Body of pancreas (tissue), 4 donors: Measurements from ENCODE around the gene CREB5. TPM values are rescaled to one million over a fixed set of nuclear protein-coding genes. Genes with fewer than 3 reads are reported as not detected.

Experiments
- ATAC-seq: fragments of 150-250 bp; one replicate; pipeline ENCODE4 v1.9.1; 2016
- DNase-seq, 4 donors: peaks; one replicate each; pipeline ENCODE4 v3.0.0-alpha.2; 2019
- H3K27ac ChIP-seq, 4 donors: fragments of 200-600 bp; sonication (generic); 1 replicate in 3 of 4; 2 replicates in 1 of 4; pipeline versions ENCODE4 v1.5.1 to v1.6.1; 2016 to 2019; ENCODE audit warnings: mild to moderate bottlenecking in 1 of 4, mixed read lengths in 1 of 4, moderate library complexity in 1 of 4
- H3K27me3 ChIP-seq, 2 donors: fragments of 200-600 bp; sonication (generic); one replicate each; pipeline ENCODE4 v1.6.0; 2016; ENCODE audit warnings: mild to moderate bottlenecking in 1 of 2
- H3K36me3 ChIP-seq, 2 donors: fragments of 200-600 bp; sonication (generic); replicated peaks in 1 of 2; 2 replicates each; pipeline ENCODE4 v1.5.1; 2016; ENCODE audit warnings: low read depth in 2 of 2; ENCODE audit not compliant: insufficient read depth in 1 of 2
- H3K4me1 ChIP-seq: fragments of 200-600 bp; sonication (generic); one replicate; pipeline ENCODE4 v1.6.0; 2016
- H3K4me3 ChIP-seq, 2 donors: fragments of 200-600 bp; sonication (generic); 1 replicate in 1 of 2; 2 replicates in 1 of 2; pipeline ENCODE4 v1.5.1; 2016 to 2019
- H3K9me3 ChIP-seq, 3 donors: fragments of 200-600 bp; sonication (generic); 1 replicate in 2 of 3; 2 replicates in 1 of 3; pipeline ENCODE4 v1.5.1; 2016
- CTCF ChIP-seq, 7 experiments: fragments of 450-650 bp in 4 of 7; fragments of 200-600 bp in 3 of 7; sonication (generic) in 3 of 7; IDR thresholded peaks; one replicate each; pipeline ENCODE4 v1.5.1; 2016 to 2019; ENCODE audit warnings: antibody characterized with exemption in 7 of 7
- POLR2A ChIP-seq, 3 donors: fragments of 450-650 bp; IDR thresholded peaks; one replicate each; pipeline ENCODE4 v1.6.1; 2016; ENCODE audit warnings: antibody characterized with exemption in 3 of 3, mild to moderate bottlenecking in 2 of 3
- WGBS, 2 donors: methylation state at CpG; one replicate each; pipeline ENCODE4 v1.1.5; 2017; 5-methylcytosine and 5-hydroxymethylcytosine counted together
- intact Hi-C: fragments of 100-400 bp; cut with DNase I; formaldehyde crosslinking; loops from one replicate; pipeline ENCODE4 v1.15.1; 2023
- total RNA-seq, 2 donors: library from RNA; depleted of rRNA; stranded (reverse); fragments of >200 nt; gene quantifications; one replicate each; pipeline ENCODE4 v1.1.0, GENCODE V29; 2016

CREB5 gene
- total RNA-seq, 2 donors from 2014 or later = 10.4 to 25.7 TPM

- intact Hi-C loops = no loop called here
- Histone ChIP-seq H3K9me3 (no peaks in the 10 kb centered on the region), H3K27me3 (peaks cover 0 to 4% of the 10 kb centered on the region in 2 donors)
These were observed 169.9 kb downstream of the CREB5 start for GRCh38 chr7:28582226-28582625.

GRCh38 chr7:28584235-28584634 lies 171.9 kb downstream of the CREB5 start:
- Histone ChIP-seq H3K9me3 (no peaks in the 10 kb centered on the region), H3K27ac (no peak overlapping the region), H3K27me3 (no peaks in the 10 kb centered on the region), H3K4me1 (no peaks in the 10 kb centered on the region), H3K36me3 (no peaks in the 10 kb centered on the region), H3K4me3 (no peak overlapping the region)
- WGBS, 2 donors = 68 to 83% methylated on average over 4 of the region's 4 CpGs
- DNase-seq = no peak
- TF ChIP-seq POLR2A (IDR thresholded peaks at IDR 0.05) = no peak
- no peak for TF ChIP-seq CTCF (IDR thresholded peaks at IDR 0.05)
- no peak for ATAC-seq
- intact Hi-C loops = no loop called here

More at GRCh38 chr7:28582226-28582625, 169.9 kb downstream of the CREB5 start:
- Histone ChIP-seq H3K4me3 (no peak overlapping the region), H3K4me1 (no peaks in the 10 kb centered on the region), H3K36me3 (no peaks in the 10 kb centered on the region), H3K27ac (no peak overlapping the region)
- 80% methylated on average over 4 of the region's 4 CpGs for WGBS, 2 donors
- ATAC-seq (no peak), DNase-seq (no peak)
- TF ChIP-seq CTCF (IDR thresholded peaks at IDR 0.05) (no peak), POLR2A (IDR thresholded peaks at IDR 0.05) (no peak)

- no peak overlapping the region for H3K27ac ChIP-seq
- no peaks in the 10 kb centered on the region for H3K36me3 ChIP-seq
- intact Hi-C loops = no loop called here
- no peaks in the 10 kb centered on the region for H3K27me3 ChIP-seq
- TF ChIP-seq POLR2A (IDR thresholded peaks at IDR 0.05) (no peak), CTCF (IDR thresholded peaks at IDR 0.05) (no peak)
- DNase-seq (no peak), ATAC-seq (no peak)
- H3K9me3 ChIP-seq = no peaks in the 10 kb centered on the region
- no peaks in the 10 kb centered on the region for H3K4me1 ChIP-seq
- H3K4me3 ChIP-seq = no peak overlapping the region
- WGBS, 2 donors = 69 to 73% methylated on average over 4 of the region's 4 CpGs
These were observed 174.4 kb downstream of the CREB5 start for GRCh38 chr7:28586736-28587135.

- H3K4me1 ChIP-seq = no peaks in the 10 kb centered on the region
- 65 to 80% methylated on average over 3 of the region's 3 CpGs for WGBS, 2 donors
These were observed 174.9 kb downstream of the CREB5 start for GRCh38 chr7:28587211-28587610.

More at GRCh38 chr7:28587211-28587610, 174.9 kb downstream of the CREB5 start:
- no peaks in the 10 kb centered on the region for H3K9me3 ChIP-seq
- no peak for ATAC-seq
- H3K27ac ChIP-seq = no peak overlapping the region
- intact Hi-C loops = no loop called here
- H3K27me3 ChIP-seq = no peaks in the 10 kb centered on the region
- no peak overlapping the region for H3K4me3 ChIP-seq
- TF ChIP-seq CTCF (IDR thresholded peaks at IDR 0.05) (no peak), POLR2A (IDR thresholded peaks at IDR 0.05) (no peak)
- no peaks in the 10 kb centered on the region for H3K36me3 ChIP-seq
- DNase-seq = no peak
